Hepatocyte (in vitro differentiated cells): Measurements from ENCODE around the gene DPYD. TPM values are rescaled to one million over a fixed set of nuclear protein-coding genes. Genes with fewer than 3 reads are reported as not detected.

Source experiments
- DNase-seq: peaks from one replicate; pipeline ENCODE4 v3.0.0-alpha.2; 2016; ENCODE audit warnings: low spot score
- H2AFZ ChIP-seq: fragments of 200-600 bp; sonication (generic); 2 replicates; pipeline ENCODE4 v1.6.0; 2016; ENCODE audit warnings: antibody characterized with exemption, mild to moderate bottlenecking
- H3K27ac ChIP-seq: fragments of 200-600 bp; sonication (generic); 2 replicates; pipeline ENCODE4 v1.5.1; 2016; ENCODE audit warnings: mild to moderate bottlenecking
- H3K27me3 ChIP-seq: fragments of 200-600 bp; sonication (generic); 2 replicates; pipeline ENCODE4 v1.6.1; 2016
- H3K36me3 ChIP-seq: fragments of 200-600 bp; sonication (generic); replicated peaks from 2 replicates; pipeline ENCODE4 v1.5.1; 2016; ENCODE audit warnings: low read depth; ENCODE audit not compliant: insufficient read depth
- H3K4me1 ChIP-seq: fragments of 200-600 bp; sonication (generic); 2 replicates; pipeline ENCODE4 v1.5.1; 2016; ENCODE audit warnings: mild to moderate bottlenecking, moderate library complexity; ENCODE audit not compliant: insufficient read depth
- H3K4me2 ChIP-seq: fragments of 200-600 bp; sonication (generic); 2 replicates; pipeline ENCODE4 v1.6.0; 2016
- H3K4me3 ChIP-seq: fragments of 200-600 bp; sonication (generic); 2 replicates; pipeline ENCODE4 v1.5.1; 2016; ENCODE audit warnings: mild to moderate bottlenecking
- H3K79me2 ChIP-seq: fragments of 200-600 bp; sonication (generic); 2 replicates; pipeline ENCODE4 v1.6.0; 2017; ENCODE audit warnings: mild to moderate bottlenecking
- H3K9me2 ChIP-seq: fragments of 200-600 bp; sonication (generic); replicated peaks from 2 replicates; pipeline ENCODE4 v1.6.0; 2017; ENCODE audit warnings: mild to moderate bottlenecking; ENCODE audit not compliant: insufficient read depth
- H3K9me3 ChIP-seq: fragments of 200-600 bp; sonication (generic); 2 replicates; pipeline ENCODE4 v1.5.1; 2016; ENCODE audit warnings: low read depth, mild to moderate bottlenecking
- H4K20me1 ChIP-seq: fragments of 200-600 bp; sonication (generic); 2 replicates; pipeline ENCODE4 v1.6.0; 2016; ENCODE audit warnings: mild to moderate bottlenecking; ENCODE audit not compliant: insufficient read depth, poor library complexity, severe bottlenecking
- CTCF ChIP-seq: fragments of 200-600 bp; sonication (generic); IDR thresholded peaks from 2 replicates; pipeline ENCODE4 v1.5.1; 2016; ENCODE audit warnings: antibody characterized with exemption, mild to moderate bottlenecking; ENCODE audit not compliant: poor library complexity
- EZH2 ChIP-seq: fragments of 200-600 bp; sonication (generic); IDR thresholded peaks from 2 replicates; pipeline ENCODE4 v1.6.1; 2016; ENCODE audit warnings: antibody characterized with exemption, mild to moderate bottlenecking, borderline replicate concordance
- EZH2phosphoT487 ChIP-seq: fragments of 200-600 bp; sonication (generic); IDR thresholded peaks from one replicate; pipeline ENCODE4 v1.6.1; 2018; ENCODE audit warnings: antibody characterized with exemption, mild to moderate bottlenecking, low read depth, moderate library complexity; ENCODE audit not compliant: unreplicated experiment, severe bottlenecking
- WGBS: methylation state at CpG from one replicate; pipeline ENCODE4 v1.1.6; 2016; ENCODE audit warnings: low lambda C conversion rate; ENCODE audit errors: missing lambda C conversion rate; 5-methylcytosine and 5-hydroxymethylcytosine counted together
- polyA plus RNA-seq: library from polyadenylated mRNA; unstranded; fragments of >200 nt; fragmentation: Nextera tagmentation; extraction: Ambion mirVana; gene quantifications from 2 replicates; pipeline ENCODE4 v1.2.1, GENCODE V29; 2016
- total RNA-seq: library from RNA; depleted of rRNA; stranded (reverse); fragments of >200 nt; gene quantifications from 2 replicates; pipeline ENCODE4 v1.2.3, GENCODE V29; 2014

The DPYD gene
- total and polyA plus RNA-seq, 2 experiments from 2014 or later, result 7.5 to 21.8 TPM

- H3K4me3 ChIP-seq, result no peak overlapping the region
- H3K27me3 ChIP-seq, result no peaks in the 10 kb centered on the region
- H3K9me2 ChIP-seq, result no peaks in the 10 kb centered on the region
- DNase-seq, result no peak
- H3K4me1 ChIP-seq, result no peaks in the 10 kb centered on the region
- no peaks in the 10 kb centered on the region for H4K20me1 ChIP-seq
- WGBS, result 100% methylated on average over 1 of the region's 1 CpG
- H3K79me2 ChIP-seq, result no peaks in the 10 kb centered on the region
- no peak overlapping the region for H2AFZ ChIP-seq
- H3K36me3 ChIP-seq, result no peaks in the 10 kb centered on the region
- H3K27ac ChIP-seq, result no peak overlapping the region
- no peak overlapping the region for H3K4me2 ChIP-seq
- TF ChIP-seq EZH2phosphoT487 (no peak), CTCF (no peak), EZH2 (no peak)
- no peaks in the 10 kb centered on the region for H3K9me3 ChIP-seq
Measured at GRCh38 chr1:97886199-97886598, 34.6 kb downstream of the DPYD start.

- Histone ChIP-seq H3K36me3 (no peaks in the 10 kb centered on the region), H2AFZ (no peak overlapping the region), H3K79me2 (no peaks in the 10 kb centered on the region), H4K20me1 (no peaks in the 10 kb centered on the region), H3K27ac (no peak overlapping the region), H3K4me1 (no peaks in the 10 kb centered on the region), H3K9me2 (no peaks in the 10 kb centered on the region), H3K4me3 (no peak overlapping the region), H3K4me2 (no peak overlapping the region), H3K9me3 (no peaks in the 10 kb centered on the region), H3K27me3 (no peaks in the 10 kb centered on the region)
- 89% methylated on average over 1 of the region's 1 CpG for WGBS
- no peak for DNase-seq
- no peak for TF ChIP-seq EZH2phosphoT487
- no peak for TF ChIP-seq CTCF
- no peak for TF ChIP-seq EZH2
Measured at GRCh38 chr1:97883823-97884222, 37.0 kb downstream of the DPYD start.

- Histone ChIP-seq H3K9me2 (no peaks in the 10 kb centered on the region), H3K4me1 (no peaks in the 10 kb centered on the region), H3K27me3 (no peaks in the 10 kb centered on the region), H3K36me3 (no peaks in the 10 kb centered on the region), H4K20me1 (no peaks in the 10 kb centered on the region), H3K79me2 (no peaks in the 10 kb centered on the region), H2AFZ (no peak overlapping the region), H3K4me3 (no peak overlapping the region), H3K4me2 (no peak overlapping the region), H3K27ac (no peak overlapping the region), H3K9me3 (no peaks in the 10 kb centered on the region)
- 89% methylated on average over 2 of the region's 2 CpGs for WGBS
- no peak for DNase-seq
- TF ChIP-seq CTCF (no peak), EZH2phosphoT487 (no peak), EZH2 (no peak)
Measured at GRCh38 chr1:97877307-97877706, 43.5 kb downstream of the DPYD start.

GRCh38 chr1:97875996-97876395 lies 44.8 kb downstream of the DPYD start:
- TF ChIP-seq EZH2 (no peak), CTCF (no peak), EZH2phosphoT487 (no peak)
- no peak overlapping the region for H3K4me3 ChIP-seq
- no peaks in the 10 kb centered on the region for H4K20me1 ChIP-seq
- H3K27me3 ChIP-seq, result no peaks in the 10 kb centered on the region
- no peaks in the 10 kb centered on the region for H3K9me2 ChIP-seq
- H3K36me3 ChIP-seq, result no peaks in the 10 kb centered on the region
- no peaks in the 10 kb centered on the region for H3K79me2 ChIP-seq
- H3K27ac ChIP-seq, result no peak overlapping the region
- no peak overlapping the region for H2AFZ ChIP-seq
- no peaks in the 10 kb centered on the region for H3K9me3 ChIP-seq
- H3K4me2 ChIP-seq, result no peak overlapping the region
- 92% methylated on average over 3 of the region's 3 CpGs for WGBS
- no peaks in the 10 kb centered on the region for H3K4me1 ChIP-seq
- no peak for DNase-seq
